COLO668 (cell line): Measurements from ENCODE around the gene ROPN1L.
"Not testable (repeated sequence)": the region's sequence is repeated elsewhere in the genome, so short reads cannot be mapped to it uniquely, and the experiment has no call there.

Source experiments
- DNase-seq: peaks from one replicate; lab custom pipeline; 2025; ENCODE audit not compliant: unreplicated experiment; lab: John Stamatoyannopoulos, UW

Gene ROPN1L

DNA sequence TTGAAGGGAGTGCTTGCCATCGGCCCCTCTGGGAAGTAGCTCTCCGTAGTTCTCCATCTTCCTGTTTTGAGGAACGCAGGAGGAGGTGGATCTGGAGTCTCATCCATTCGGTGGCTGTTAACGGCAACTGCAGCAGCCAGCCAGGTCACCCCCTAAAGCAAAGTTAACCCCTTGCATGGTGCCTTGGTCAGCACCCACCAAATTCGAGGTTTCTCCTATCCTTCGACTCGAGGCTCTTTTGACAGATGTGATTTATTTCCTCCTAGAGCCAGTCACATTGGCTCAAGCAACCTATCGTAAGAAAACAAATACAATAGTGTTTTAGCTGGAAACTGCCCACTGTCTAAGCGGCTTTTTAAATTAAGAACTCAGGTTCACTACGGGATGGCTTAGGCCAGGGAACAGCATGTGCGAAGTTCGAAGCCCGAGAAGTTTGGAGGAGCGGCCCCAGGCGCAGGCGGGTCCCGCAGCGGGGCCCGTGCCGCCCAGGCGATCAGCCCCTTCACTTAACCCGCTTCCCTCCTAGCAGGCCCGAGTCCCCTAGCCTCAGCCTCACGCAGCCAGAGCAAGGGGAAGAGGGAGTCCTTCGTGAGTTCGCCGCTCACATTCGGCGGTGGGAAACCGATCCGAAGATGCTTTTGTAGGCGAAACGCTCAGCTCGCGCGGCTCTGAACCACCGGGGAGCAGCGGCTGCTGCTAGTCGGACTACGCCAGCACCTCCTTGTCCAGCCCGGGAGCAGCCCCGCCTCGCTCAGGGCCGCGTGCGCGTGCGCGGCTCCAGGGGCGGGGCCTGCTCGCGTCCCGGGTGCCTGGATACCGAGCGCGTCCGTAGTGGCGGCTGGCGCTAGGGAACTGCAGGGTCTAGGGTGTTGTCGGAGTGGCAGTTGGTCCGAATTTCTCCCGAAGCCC is at the start of gene ROPN1L:
Gene ROPN1L (plus strand): TSS at position 797 of the 909 bp plus-strand sequence. CDS start 289 bp downstream, outside the sequence.
- DNase-seq, result peak; percentile 92

GRCh38 chr5:10392567-10393328 is 48.9 kb upstream of the ROPN1L start:
- not testable (repeated sequence) for DNase-seq

DNA sequence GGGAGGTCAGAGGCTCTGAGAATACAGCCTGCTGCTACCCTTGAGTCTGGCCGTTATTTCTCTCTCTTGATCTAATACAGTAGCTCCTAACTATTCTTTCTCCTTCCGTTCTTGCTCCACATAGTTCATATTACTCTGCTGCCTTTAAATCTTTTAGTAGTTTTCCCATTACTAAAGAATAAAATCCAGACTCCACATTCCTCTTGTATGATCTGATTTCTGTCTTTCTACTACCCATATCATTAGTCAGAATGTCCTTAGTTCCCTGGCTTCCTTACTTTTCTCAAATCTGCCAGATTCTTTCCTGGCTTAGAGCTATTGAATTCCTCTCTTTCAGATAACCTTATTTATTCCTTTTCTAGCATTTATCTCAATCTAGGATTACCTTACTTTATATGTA is 48.2 kb upstream of the ROPN1L start:
- no peak for DNase-seq

GRCh38 chr5:10396552-10396951 is 45.1 kb upstream of the ROPN1L start:
- no peak for DNase-seq

- no peak for DNase-seq
Measured at GRCh38 chr5:10399839-10400238, 41.8 kb upstream of the ROPN1L start.

DNA sequence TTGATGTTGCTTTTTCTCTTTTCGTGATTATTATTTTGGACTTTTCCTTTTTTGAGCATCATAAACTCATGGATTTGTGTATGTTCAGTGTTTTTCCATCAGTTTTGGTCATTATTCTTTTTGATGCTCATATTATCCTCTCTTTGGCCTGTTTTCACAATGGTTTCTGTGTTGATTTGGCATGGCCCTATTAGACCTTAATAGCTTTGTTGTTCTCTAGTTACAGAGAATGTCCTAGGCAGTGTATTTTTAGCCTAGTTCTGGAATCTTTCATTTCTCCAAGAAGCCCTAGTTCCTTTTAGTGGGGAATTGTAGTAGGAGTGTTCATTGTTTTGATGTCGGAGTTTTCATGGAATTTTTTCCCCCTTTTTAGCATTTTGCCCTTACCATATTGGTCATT is 41.3 kb upstream of the ROPN1L start:
- no peak for DNase-seq

DNA sequence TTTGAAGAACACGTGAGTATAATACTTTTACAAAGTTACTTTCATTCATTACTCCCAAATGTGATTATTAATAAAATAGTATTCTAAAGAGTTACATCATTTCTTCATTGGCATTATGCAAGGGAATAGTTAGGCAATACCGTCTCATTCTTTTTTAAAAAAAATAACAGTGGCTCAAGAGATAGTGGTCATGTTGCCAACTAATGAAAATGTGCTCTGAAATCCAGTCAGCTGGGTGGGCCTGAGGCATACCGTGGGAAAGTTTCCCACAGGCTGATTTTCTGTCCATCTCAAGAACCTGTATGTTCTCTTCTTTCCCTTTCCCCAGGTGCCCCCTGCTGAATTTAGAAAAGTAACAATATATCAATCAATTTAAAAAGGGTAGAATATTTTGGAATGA is 40.8 kb upstream of the ROPN1L start:
- DNase-seq, result no peak

DNA sequence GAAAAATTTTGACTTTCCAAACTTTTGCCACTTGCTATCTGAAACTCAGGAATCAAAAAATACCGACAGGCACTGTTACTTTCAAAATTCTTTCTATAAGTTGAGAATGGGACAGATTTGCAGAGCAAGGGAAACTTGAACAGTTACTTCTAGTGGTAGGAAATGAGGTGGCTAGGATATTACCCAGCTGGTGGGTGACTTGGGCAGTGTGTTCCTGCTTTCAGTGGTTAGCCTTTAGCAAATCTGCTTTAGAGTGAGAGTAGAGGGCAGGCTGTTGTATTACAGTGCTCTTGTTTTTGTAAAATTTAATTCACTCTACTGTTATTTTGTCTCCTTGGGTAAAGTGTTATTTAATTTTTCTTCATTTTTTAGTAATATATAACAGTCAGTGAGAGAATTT is 40.2 kb upstream of the ROPN1L start:
- DNase-seq, result no peak

GRCh38 chr5:10403829-10404228 is 37.9 kb upstream of the ROPN1L start:
- DNase-seq, result no peak

- DNase-seq, result no peak
Measured at GRCh38 chr5:10406651-10407050, 35.0 kb upstream of the ROPN1L start.

GRCh38 chr5:10409504-10409903 is 32.2 kb upstream of the ROPN1L start:
- no peak for DNase-seq

DNA sequence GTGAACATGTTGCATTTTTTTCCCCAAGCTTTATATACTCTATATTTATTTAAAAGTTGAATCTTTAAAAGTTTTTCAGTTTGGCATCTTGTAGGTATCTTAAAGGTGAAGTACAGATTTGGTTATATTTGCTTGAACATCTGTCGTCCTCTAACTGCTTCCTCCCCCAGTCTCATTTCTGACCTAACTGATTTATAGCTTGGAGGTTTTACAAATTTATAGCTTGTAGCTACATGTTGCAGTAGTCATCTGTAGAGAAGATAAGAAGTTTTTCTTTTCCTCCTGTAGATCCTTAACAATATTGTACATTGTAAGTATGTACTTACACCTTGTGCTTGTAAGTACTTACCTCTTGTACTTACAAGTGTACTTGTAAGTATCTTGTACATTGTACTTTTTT is 31.0 kb upstream of the ROPN1L start:
- no peak for DNase-seq

DNA sequence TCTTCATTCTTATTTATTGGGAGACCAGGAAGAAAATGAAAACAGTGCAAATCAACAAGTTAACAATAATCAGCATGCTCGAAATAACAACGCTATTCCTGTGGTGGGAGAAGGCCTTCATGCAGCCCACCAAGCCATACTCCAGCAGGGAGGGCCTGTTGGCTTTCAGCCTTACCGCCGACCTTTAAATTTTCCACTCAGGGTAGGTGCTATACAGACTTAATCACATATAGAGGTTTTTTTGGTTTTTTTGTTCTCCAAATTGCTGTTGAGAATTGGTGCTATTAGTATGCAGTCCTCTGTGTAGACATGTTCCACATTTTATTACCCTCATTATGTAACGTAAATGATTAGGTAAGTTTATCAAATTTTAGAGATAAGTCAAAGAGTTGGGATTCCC is 30.3 kb upstream of the ROPN1L start:
- DNase-seq, result no peak

DNA sequence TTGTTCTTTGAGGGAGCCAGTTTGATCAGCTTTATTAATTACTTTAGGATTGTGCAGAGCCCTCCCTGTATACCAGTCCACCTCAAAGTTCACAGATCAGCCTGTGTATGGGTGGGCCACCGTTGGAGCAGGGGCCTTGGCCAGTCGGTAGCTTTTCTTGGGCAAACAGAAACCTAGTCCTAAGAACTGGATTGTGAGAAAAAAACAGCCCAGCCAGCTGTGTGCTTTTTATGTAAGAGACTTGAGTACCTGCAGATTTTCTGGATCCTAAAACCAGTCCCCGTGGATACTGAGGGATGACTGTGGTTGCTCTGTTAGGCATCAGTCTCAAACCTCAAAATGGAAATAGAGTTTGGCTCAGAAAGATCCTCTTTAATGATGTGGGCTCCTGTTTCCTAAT is 24.8 kb upstream of the ROPN1L start:
- no peak for DNase-seq

DNA sequence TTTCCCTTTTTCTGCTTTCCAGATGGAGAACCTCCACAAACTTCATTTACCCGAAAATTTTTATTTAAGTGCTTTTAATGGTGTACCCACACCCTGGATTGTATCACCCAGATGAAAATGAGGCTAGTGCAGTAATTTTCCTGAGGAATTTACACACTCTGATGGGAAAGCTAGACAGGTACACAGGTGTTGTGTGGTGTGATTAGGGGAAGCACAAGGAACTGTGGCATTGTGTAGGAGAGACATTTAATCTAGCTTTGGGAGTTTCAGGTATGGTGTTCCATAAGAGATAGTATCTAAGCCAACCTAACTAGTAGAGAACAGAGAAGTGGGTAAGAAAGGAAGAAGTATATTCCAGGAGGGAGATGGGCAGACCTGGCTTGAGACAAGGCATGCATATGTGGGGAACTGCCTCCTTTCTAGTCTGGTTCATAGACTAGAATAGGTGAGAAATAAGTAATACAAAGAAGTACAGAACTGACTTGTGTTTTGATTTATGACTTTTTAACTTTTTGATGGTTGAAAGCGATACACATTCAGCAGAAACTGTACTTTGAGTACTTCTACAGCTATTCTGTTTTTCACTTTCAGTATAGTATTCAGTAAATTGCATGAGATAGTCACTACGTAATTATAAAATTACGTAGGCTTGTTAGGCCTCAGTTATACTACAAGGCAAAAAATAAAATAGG is 22.9 kb upstream of the ROPN1L start:
- DNase-seq, result no peak

DNA sequence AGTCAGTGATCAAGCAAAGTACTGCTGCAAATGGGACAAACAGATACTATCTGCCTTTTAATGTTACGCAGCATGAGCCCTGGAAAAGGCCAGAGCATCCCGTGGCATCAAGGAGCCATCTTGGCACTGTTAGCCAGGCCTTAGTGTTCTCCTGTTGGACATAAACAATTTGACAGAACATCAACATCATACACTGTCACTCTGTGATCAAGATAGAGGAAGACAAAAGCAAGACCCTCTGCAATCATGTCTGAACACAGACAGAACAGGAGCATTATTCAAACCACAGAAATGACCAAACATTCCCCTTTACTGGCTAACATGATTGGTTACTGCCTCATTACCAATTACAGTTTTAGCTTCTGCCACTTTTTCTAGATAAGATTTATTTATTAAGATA is 21.2 kb upstream of the ROPN1L start:
- DNase-seq, result no peak

DNA sequence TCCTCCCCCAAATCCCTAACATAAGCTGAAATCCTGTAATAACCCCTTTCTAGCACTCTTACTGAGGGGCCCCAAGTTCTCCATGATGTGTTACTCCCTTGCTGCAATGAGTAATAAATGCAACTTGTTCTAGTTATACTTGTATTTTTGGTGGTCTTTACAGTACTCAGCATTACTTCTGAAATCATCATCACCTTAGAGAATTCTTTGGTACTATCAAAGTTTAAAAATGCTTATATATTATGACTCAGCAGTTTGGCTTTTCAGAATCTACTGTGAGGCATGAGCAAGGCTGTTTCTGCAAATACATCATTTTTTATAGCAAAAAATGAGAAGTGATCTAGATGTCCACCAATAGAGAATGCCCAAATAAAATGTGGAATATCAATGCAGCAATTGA is 20.7 kb upstream of the ROPN1L start:
- no peak for DNase-seq

- no peak for DNase-seq
Measured at GRCh38 chr5:10421896-10422691, 19.6 kb upstream of the ROPN1L start.

- DNase-seq, result no peak
Measured at GRCh38 chr5:10423022-10423421, 18.7 kb upstream of the ROPN1L start.

DNA sequence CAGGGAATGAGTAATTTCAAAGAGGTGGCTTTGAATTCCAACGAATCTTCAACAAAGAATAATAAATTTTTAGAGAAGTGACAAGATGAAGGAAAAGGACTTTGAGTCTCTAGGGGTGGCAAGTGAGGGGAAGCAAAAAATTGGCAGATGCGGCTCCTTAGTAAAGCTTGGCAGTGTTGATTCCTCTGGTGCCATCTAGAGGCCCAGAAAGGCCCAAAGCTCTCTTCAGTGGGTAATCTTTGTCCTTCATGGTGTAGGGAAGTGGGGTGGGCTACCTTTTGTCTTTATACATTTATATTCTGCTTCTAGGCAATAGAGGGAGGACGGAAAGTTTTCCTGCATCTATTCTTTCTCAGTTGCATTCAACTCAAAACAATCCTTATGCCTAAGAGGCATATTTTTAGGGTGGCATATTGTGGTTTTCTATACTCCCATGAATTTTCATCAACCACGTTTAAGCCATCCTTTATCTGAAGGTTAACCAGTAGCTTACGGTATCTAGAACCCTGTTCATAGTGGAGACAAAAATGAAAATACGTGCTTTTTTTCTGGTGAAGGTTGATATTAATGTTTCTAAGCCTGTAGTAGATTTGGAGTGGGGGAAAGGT is 17.5 kb upstream of the ROPN1L start:
- DNase-seq, result peak; percentile 20
